ENCODE data around the gene CD59.
"Not testable (repeated sequence)": the region's sequence is repeated elsewhere in the genome, so short reads cannot be mapped to it uniquely, and the experiment has no call there.

CD59 gene

DNA sequence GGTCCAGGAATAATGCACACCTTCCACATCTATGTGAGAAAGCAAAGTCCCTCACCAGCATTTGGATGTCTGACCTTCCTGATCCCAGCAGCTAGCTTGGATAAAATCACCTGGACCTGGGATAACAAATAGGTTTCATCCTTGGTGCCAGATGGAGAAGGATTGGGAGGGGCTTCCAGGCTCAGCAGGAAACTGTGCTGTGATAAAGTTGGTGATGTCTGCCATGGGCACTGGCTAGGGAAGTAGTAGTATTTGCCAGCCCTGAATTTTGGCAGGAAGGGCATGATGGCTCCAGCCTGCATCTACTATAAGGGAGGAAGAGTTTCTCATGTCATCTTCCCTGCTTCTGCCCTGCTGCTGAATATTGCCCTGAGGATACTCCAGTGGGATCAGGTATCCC, 73.1 kb downstream of the CD59 start:
- H3K27ac ChIP-seq: no peak overlapping the region
- TF ChIP-seq ZFX (IDR thresholded peaks at IDR 0.05): no peak
- TF ChIP-seq, protein P1, sequence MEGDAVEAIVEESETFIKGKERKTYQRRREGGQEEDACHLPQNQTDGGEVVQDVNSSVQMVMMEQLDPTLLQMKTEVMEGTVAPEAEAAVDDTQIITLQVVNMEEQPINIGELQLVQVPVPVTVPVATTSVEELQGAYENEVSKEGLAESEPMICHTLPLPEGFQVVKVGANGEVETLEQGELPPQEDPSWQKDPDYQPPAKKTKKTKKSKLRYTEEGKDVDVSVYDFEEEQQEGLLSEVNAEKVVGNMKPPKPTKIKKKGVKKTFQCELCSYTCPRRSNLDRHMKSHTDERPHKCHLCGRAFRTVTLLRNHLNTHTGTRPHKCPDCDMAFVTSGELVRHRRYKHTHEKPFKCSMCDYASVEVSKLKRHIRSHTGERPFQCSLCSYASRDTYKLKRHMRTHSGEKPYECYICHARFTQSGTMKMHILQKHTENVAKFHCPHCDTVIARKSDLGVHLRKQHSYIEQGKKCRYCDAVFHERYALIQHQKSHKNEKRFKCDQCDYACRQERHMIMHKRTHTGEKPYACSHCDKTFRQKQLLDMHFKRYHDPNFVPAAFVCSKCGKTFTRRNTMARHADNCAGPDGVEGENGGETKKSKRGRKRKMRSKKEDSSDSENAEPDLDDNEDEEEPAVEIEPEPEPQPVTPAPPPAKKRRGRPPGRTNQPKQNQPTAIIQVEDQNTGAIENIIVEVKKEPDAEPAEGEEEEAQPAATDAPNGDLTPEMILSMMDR (conservative IDR thresholded peaks at IDR 0.05): no peak

DNA sequence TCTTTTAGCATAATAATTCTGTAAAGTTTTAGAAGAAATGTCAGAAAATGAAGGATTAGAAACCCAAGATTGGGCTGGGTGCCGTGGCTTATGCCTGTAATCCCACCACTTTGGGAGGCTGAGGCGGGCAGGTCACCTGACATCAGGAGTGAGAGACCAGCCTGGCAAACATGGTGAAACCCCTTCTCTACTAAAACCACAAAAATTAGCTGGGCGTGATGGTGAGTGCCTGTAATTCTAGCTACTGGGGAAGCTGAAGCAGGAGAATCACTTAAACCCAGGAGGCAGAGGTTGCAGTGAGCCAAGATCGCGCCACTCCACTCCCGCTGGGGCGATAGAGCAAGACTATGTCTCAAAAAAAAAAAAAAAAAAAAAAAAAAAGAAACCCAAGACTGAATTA, 74.7 kb downstream of the CD59 start:
- not testable (repeated sequence) for H3K27ac ChIP-seq

DNA sequence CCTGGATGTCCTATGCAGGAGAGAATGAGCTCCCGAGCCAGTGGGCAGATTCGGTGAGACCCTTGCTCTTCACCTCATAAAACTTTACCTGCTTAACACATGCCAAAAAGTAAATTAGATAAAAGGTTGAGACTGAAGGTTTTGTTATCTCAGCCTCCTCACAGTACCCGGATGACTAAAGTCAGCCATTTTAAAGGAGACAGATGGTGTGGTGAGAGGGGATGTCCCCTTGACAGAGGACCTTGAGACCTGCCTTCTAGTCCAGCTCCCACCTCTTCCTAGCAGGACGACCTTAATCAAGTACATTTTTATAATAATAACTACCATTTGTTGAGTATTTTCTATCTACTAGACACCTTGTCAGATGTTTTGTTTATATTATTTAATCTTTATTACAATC, 75.3 kb downstream of the CD59 start:
- no peak overlapping the region for H3K27ac ChIP-seq
- no peak for TF ChIP-seq ZFX (IDR thresholded peaks at IDR 0.05)
- TF ChIP-seq, protein P1 (conservative IDR thresholded peaks at IDR 0.05): no peak

DNA sequence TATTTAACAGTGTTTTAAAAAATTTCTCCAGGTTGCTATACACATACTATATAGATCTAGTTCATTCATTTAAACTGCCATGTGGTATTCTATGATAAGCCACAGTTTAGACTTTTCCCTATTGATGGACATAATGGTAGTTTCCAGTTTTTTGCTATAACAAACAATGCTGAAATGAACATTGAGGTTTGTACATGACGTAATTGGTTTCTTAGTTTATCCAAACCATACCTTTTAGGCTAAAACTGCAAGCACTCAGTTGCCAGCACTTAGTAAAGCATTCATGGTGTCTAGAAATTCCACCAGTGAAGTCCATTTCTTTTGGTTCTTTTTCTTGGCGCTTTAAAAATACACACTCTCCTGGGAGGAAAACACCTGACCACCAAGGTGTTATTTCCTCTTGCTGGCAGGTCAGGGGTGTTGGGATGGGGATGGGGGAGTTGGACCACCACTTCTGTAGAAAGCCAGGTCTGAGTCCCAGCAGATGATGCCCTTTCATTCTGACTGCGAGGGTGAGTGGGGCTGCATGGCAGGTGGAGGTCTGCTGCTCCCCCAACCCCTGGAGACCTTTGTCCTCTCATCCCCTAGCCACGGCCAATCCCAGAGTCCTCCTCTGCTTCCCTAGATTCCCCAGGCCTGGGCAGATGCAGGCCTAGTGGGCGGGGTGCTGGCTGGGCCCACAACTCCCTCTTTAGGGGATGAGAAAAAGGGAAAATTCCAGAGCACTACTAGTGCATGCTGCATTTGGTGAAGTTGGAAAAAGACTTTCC, 76.7 kb downstream of the CD59 start:
- no peak overlapping the region for H3K27ac ChIP-seq
- TF ChIP-seq, protein P1 (conservative IDR thresholded peaks at IDR 0.05): no peak
- TF ChIP-seq ZFX (IDR thresholded peaks at IDR 0.05): no peak

DNA sequence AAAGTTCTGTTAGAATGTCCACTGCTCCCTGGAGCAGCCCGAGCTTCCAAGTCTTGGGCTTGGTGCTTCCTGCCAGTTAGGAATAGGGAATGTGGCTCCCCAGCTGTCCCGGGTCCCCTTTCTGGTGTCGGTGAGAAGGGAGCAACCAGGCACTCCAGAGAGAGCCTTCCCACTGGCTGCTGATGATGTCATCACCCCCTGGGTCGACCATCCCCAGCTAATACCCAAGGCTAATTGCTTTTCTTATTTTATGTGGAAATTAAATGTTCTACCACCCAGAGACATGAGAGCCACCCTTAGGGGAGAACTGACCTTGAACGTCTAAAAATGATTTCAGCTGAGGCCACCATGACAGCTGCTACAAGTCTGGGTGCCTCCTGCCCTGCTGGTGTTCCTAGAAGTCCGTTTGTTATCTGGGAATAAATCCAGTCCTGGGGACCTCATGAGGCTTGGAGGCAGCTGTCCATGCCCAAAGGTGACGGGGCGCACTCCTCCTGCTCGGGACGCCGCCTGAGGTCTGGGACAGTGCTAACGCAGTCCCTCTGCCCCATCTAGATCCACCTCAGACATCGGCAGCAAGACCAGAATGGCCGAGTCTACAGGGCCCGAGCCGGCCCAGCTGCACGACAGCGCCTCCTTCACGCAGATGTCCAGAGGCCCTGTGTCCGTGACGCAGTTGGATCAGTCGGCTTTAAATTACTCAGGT, 77.9 kb downstream of the CD59 start:
- TF ChIP-seq ZFX (IDR thresholded peaks at IDR 0.05): no peak
- TF ChIP-seq, protein P1 (conservative IDR thresholded peaks at IDR 0.05): no peak
- no peak overlapping the region for H3K27ac ChIP-seq

DNA sequence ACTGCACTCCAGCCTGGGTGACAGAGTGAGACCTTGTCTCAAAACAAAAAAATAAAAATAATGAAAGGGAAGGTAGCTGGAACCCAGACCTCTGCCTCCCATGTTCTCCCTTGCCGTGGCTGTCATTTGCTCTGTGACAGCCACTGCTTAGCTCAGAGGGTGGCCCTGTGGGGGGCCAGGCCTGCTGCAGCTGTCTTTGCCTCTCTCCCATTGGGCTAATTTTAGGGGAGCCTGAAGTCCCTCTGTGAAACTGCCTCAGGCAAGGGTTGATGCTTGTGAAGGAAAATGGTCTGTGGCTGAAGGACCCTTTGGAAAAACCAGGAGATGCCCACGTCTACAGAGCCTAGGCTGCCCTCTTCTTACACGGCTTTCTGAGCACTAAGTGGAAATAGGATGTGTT, 78.5 kb downstream of the CD59 start:
- TF ChIP-seq, protein P1 (conservative IDR thresholded peaks at IDR 0.05): no peak
- TF ChIP-seq ZFX (IDR thresholded peaks at IDR 0.05): no peak
- no peak overlapping the region for H3K27ac ChIP-seq

DNA sequence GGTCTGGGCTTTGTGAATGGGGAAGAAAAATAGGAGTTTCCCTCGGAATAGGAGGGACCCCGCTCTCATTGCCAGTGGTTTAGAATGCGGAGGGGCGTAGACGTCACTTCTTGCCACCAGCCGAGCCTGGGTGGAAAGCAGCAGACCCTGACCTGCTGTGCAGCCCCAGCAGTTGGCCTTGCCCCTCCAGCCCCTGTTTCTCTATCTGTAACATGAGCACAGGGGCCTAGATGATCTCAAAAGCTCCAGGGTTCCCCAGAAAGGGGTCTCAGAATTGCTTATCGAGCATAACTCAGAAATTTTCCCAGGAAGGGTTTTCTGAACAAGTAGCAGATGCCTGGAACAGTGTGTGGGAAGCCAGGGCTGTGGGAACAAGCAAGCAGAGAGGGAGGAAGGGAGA, 79.5 kb downstream of the CD59 start:
- TF ChIP-seq ZFX (IDR thresholded peaks at IDR 0.05): no peak
- TF ChIP-seq, protein P1 (conservative IDR thresholded peaks at IDR 0.05): no peak

More for the DNA sequence above, 79.5 kb downstream of the CD59 start:
- no peak overlapping the region for H3K27ac ChIP-seq
